HG02938 (cell line): ENCODE measurements around the gene HSPBP1.

Experiments used
- ATAC-seq: cut with Tn5 transposase; IDR thresholded peaks from one replicate; pipeline ENCODE4 v1.9.1; 2021; ENCODE audit warnings: mild to moderate bottlenecking, moderate library complexity; ENCODE audit not compliant: unreplicated experiment

Gene HSPBP1

DNA sequence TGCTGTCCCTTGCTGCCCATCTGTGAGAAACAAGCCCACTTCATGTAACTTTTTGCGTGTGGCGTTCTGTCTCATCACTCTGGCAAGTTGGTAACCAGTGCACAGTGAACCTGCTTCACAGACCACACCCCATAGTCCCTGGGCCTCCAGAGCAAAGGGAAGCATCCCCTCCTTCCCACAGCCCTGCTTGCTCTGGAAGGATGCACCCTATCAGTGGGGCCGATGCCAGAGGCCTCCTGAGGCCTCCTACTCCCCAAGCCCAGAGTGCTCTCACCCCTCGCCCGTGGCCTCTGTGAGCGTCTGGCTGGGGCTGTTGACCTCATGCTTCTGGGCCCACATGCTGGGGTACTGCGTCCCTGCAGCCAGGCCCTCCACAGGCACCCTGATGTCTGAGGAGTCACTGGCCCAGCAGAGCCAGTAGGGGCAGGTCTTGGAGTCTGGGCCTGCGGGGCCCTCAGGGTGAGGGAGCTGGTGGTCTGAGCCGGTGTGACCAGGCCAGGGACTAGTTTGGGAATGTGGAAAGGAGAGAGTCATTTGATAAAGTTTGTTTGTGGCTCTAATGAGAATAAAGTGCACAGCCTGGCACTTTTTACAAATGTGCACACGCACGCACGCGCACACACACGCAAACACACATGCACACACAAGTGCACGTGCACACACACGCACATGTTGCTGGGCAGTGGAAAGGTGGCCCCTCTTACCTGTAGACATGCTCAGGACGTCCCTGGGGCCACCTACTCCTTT is 56.4 kb downstream of the HSPBP1 start:
- ATAC-seq: no peak

DNA sequence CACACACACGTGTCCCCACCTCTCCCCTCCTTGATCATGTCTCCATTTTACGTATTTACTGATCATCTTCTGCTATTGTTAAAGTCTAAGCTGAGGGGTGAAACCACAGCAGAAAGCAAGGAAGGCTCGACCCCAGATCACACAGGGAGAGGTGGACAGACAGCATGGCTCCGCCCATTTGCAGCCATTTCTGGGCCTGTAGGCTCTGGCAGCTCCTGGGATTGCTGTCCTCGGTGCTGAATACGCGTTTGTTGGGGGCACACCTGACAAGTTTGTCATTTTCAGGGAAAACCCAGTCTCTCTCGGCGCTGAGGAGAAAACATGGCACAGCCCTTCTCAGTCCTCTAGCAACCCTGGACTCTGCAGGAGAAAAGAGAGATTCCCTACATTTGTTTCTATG is 59.4 kb downstream of the HSPBP1 start:
- no peak for ATAC-seq

DNA sequence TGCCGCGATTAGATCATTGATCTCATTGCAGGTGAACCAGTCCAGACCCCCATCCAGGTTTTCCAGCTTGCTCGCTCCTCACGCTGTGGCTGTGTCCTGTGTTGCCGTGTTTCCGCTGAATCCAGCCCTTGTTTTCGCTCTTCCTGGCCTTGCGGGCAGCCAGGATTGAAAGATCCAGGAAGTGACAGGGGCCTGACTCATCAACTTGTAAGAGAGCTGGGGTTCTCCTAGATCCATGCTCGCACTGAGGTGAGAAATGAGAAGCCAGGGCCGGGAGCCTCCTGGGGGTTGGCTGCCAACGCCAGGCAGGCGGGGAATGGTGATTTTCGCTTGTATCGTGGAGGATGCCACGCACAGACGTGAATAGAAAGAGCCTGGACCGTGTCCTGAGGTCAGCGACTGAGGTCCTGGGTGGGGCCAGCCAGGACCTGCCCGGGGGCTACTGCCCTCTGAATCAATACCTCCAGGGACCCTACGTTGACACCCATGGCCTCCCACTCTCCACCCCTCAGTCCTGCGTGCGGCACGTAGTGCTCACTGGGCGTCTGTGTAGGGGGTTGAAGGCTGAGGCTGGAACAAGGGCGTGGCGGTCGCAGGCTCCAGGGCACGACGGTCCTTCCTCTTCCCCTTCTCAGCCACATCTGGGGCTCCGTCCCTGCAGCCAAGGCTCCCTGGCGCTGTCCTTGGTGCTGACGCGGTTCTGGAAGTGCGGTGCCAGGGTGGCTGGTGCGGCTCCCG is 63.3 kb downstream of the HSPBP1 start:
- ATAC-seq: no peak

DNA sequence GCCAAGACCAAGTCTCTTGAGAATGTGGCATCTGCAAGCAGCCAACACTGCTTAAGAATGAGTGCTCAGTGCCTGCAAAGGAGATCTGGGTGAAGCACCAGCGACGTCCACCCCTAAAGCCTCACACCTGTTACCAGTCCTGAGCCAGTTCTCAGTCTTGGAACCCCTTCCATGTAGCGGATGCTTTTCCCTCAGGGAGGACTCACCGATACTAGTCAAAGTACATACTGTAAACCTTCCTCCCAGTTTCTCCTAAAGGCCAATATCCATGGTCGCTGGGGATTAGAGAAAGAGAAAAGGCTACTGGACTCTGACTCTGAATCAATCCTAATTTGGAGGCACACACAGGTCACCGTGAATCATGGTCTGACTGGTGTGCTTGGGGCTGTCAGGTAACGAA is 66.4 kb downstream of the HSPBP1 start:
- no peak for ATAC-seq

DNA sequence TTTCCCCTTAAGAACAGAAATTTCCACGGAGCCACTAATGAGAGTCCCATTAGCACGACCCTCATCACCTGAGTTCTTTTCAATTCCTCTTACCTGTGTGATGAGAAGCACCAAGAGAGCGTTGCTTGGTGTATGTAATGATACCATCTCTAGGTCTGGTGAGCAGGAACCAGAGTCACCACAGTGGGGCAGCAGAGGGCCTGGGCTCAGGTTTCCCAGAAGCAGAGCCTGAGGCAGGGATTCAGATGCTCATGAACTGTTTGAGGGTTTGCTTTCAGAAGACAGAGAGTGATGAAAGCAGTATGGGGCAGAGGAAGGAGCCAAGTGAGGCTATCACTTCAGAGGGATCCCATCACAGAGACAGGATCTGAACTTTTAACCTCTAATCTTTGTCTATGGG is 67.5 kb downstream of the HSPBP1 start:
- ATAC-seq: no peak
